ENCODE results near the gene GAREM1. TPM values are rescaled to one million over a fixed set of nuclear protein-coding genes. Genes with fewer than 3 reads are reported as not detected.

The GAREM1 gene
- total and polyA plus RNA-seq, 2 experiments from 2014 or later, result 6.9 to 7.1 TPM

GRCh38 chr18:32249147-32249929 lies 221.3 kb downstream of the GAREM1 start:
- Histone ChIP-seq H3K4me1 (ENCODE audit: insufficient read depth) (no peaks in the 10 kb centered on the region), H3K4me2 (no peak overlapping the region), H3K9me3 (ENCODE audit: low read depth) (no peaks in the 10 kb centered on the region), H3K79me2 (no peaks in the 10 kb centered on the region), H3K9me2 (replicated peaks; ENCODE audit: insufficient read depth) (no peaks in the 10 kb centered on the region), H4K20me1 (ENCODE audit: insufficient read depth, poor library complexity, severe bottlenecking) (no peaks in the 10 kb centered on the region), H3K27me3 (no peaks in the 10 kb centered on the region), H2AFZ (no peak overlapping the region), H3K4me3 (no peak overlapping the region), H3K36me3 (replicated peaks; ENCODE audit: insufficient read depth, low read depth) (no peaks in the 10 kb centered on the region), H3K27ac (no peak overlapping the region)
- 91% methylated on average over 8 of the region's 8 CpGs for WGBS (ENCODE audit: low lambda C conversion rate, missing lambda C conversion rate)
- TF ChIP-seq EZH2 (IDR thresholded peaks at IDR 0.05; ENCODE audit: borderline replicate concordance), result no peak
- no peak for TF ChIP-seq CTCF (IDR thresholded peaks at IDR 0.05; ENCODE audit: poor library complexity)
- TF ChIP-seq EZH2phosphoT487 (IDR thresholded peaks at IDR 0.05; ENCODE audit: low read depth, severe bottlenecking, unreplicated experiment), result no peak
- no peak for DNase-seq (ENCODE audit: low spot score)

- no peaks in the 10 kb centered on the region for H3K9me2 ChIP-seq (replicated peaks; ENCODE audit: insufficient read depth)
- H2AFZ ChIP-seq, result no peak overlapping the region
- H3K27me3 ChIP-seq, result no peaks in the 10 kb centered on the region
- no peak for DNase-seq (ENCODE audit: low spot score)
- no peaks in the 10 kb centered on the region for H3K4me1 ChIP-seq (ENCODE audit: insufficient read depth)
- no peaks in the 10 kb centered on the region for H3K9me3 ChIP-seq (ENCODE audit: low read depth)
- H3K79me2 ChIP-seq, result no peaks in the 10 kb centered on the region
- H3K4me2 ChIP-seq, result no peak overlapping the region
- no peaks in the 10 kb centered on the region for H3K36me3 ChIP-seq (replicated peaks; ENCODE audit: insufficient read depth, low read depth)
- no peak overlapping the region for H3K4me3 ChIP-seq
- 67% methylated on average over 5 of the region's 5 CpGs for WGBS (ENCODE audit: low lambda C conversion rate, missing lambda C conversion rate)
- H3K27ac ChIP-seq, result no peak overlapping the region
- TF ChIP-seq EZH2 (IDR thresholded peaks at IDR 0.05; ENCODE audit: borderline replicate concordance) (no peak), CTCF (IDR thresholded peaks at IDR 0.05; ENCODE audit: poor library complexity) (no peak), EZH2phosphoT487 (IDR thresholded peaks at IDR 0.05; ENCODE audit: low read depth, severe bottlenecking, unreplicated experiment) (no peak)
- H4K20me1 ChIP-seq (ENCODE audit: insufficient read depth, poor library complexity, severe bottlenecking), result no peaks in the 10 kb centered on the region
These were observed 225.8 kb downstream of the GAREM1 start for GRCh38 chr18:32244881-32245280.

GRCh38 chr18:32243358-32243757 lies 227.3 kb downstream of the GAREM1 start:
- no peak for DNase-seq (ENCODE audit: low spot score)
- H3K4me3 ChIP-seq, result no peak overlapping the region
- H3K79me2 ChIP-seq, result no peaks in the 10 kb centered on the region
- no peaks in the 10 kb centered on the region for H3K9me3 ChIP-seq (ENCODE audit: low read depth)
- H2AFZ ChIP-seq, result no peak overlapping the region
- H3K4me1 ChIP-seq (ENCODE audit: insufficient read depth), result no peaks in the 10 kb centered on the region
- no peak for TF ChIP-seq EZH2phosphoT487 (IDR thresholded peaks at IDR 0.05; ENCODE audit: low read depth, severe bottlenecking, unreplicated experiment)
- TF ChIP-seq EZH2 (IDR thresholded peaks at IDR 0.05; ENCODE audit: borderline replicate concordance), result no peak
- no peak for TF ChIP-seq CTCF (IDR thresholded peaks at IDR 0.05; ENCODE audit: poor library complexity)
- no peaks in the 10 kb centered on the region for H3K9me2 ChIP-seq (replicated peaks; ENCODE audit: insufficient read depth)
- H3K27ac ChIP-seq, result no peak overlapping the region
- WGBS (ENCODE audit: low lambda C conversion rate, missing lambda C conversion rate), result 88% methylated on average over 6 of the region's 6 CpGs
- no peak overlapping the region for H3K4me2 ChIP-seq
- no peaks in the 10 kb centered on the region for H3K36me3 ChIP-seq (replicated peaks; ENCODE audit: insufficient read depth, low read depth)
- H4K20me1 ChIP-seq (ENCODE audit: insufficient read depth, poor library complexity, severe bottlenecking), result no peaks in the 10 kb centered on the region
- H3K27me3 ChIP-seq, result no peaks in the 10 kb centered on the region
